Mesothelial cell of epicardium (in vitro differentiated cells): ENCODE results near the gene ERC2. TPM values are rescaled to one million over a fixed set of nuclear protein-coding genes. Genes with fewer than 3 reads are reported as not detected.

Source experiments
- DNase-seq, 2 experiments: peaks; one replicate each; pipeline ENCODE4 v3.0.0; 2021; ENCODE audit warnings: low spot score in 2 of 2; ENCODE audit not compliant: unreplicated experiment in 2 of 2
- H3K27ac Mint-ChIP-seq: 2 replicates; pipeline ENCODE4 v1.8.0; 2021; ENCODE audit warnings: mixed read lengths
- H3K27me3 Mint-ChIP-seq: 2 replicates; pipeline ENCODE4 v1.8.0; 2021; ENCODE audit warnings: low read depth, mixed read lengths
- H3K36me3 Mint-ChIP-seq: 2 replicates; pipeline ENCODE4 v1.8.0; 2021; ENCODE audit warnings: mixed read lengths
- H3K4me1 Mint-ChIP-seq: 2 replicates; pipeline ENCODE4 v1.8.0; 2021; ENCODE audit warnings: mixed read lengths
- H3K4me3 Mint-ChIP-seq: 2 replicates; pipeline ENCODE4 v1.8.0; 2021; ENCODE audit warnings: mild to moderate bottlenecking, moderate library complexity, mixed read lengths
- H3K9me3 Mint-ChIP-seq: 2 replicates; pipeline ENCODE4 v1.8.0; 2021; ENCODE audit warnings: mixed read lengths
- total RNA-seq: library from RNA; stranded (reverse); gene quantifications from 3 replicates; pipeline ENCODE4 v1.2.1, GENCODE V29; 2021
- TF ChIP-seq, protein P1 (sequence below): fragments of 200-600 bp; sonication (generic); IDR thresholded peaks from one replicate; pipeline ENCODE4 v1.5.0; 2021; ENCODE audit warnings: antibody characterized with exemption; ENCODE audit not compliant: unreplicated experiment

Gene ERC2
- total RNA-seq, 1 donor from 2014 or later, result 15.6 TPM

DNA sequence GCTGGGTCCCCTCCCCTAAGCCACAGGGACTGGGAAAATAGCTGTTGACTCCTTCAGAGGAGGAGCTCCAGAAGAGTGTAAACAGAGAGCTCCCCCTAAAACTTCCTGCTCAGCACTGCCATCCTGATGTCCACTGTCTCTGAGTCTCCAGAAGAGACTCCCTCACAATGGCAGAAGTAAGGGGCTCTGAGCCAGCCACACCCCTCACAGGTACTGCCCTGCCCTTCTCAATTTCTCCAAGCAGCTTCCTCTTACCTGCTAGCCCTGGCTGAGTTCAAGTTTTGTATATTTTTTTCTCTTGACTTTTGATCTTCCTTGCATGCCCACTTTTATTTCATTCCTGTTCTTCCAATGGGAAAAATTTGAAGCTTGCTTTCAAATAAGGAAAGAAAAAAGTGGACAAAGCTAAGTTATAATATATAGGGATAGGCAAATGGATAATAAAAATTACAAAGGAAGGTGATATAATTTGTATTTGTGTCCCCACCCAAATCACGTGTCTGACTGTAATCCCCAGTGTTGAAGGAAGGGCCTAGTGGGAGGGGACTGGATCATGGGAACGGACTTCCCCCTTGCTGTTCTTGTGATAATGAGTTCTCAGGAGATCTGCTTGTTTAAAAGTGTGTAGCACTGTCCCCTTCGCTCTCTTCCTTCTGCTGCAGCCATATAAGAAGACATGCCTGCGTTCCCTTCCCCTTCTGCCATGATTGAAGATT lies 539.0 kb downstream of the ERC2 start:
- TF ChIP-seq, protein P1, sequence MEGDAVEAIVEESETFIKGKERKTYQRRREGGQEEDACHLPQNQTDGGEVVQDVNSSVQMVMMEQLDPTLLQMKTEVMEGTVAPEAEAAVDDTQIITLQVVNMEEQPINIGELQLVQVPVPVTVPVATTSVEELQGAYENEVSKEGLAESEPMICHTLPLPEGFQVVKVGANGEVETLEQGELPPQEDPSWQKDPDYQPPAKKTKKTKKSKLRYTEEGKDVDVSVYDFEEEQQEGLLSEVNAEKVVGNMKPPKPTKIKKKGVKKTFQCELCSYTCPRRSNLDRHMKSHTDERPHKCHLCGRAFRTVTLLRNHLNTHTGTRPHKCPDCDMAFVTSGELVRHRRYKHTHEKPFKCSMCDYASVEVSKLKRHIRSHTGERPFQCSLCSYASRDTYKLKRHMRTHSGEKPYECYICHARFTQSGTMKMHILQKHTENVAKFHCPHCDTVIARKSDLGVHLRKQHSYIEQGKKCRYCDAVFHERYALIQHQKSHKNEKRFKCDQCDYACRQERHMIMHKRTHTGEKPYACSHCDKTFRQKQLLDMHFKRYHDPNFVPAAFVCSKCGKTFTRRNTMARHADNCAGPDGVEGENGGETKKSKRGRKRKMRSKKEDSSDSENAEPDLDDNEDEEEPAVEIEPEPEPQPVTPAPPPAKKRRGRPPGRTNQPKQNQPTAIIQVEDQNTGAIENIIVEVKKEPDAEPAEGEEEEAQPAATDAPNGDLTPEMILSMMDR, result no peak
- H3K36me3 Mint-ChIP-seq, result no peaks in the 10 kb centered on the region
- peaks cover 3% of the 10 kb centered on the region for H3K27me3 Mint-ChIP-seq
- no peak overlapping the region for H3K4me3 Mint-ChIP-seq
- H3K4me1 Mint-ChIP-seq, result peaks cover 13% of the 10 kb centered on the region
- H3K9me3 Mint-ChIP-seq, result peaks cover 9% of the 10 kb centered on the region
- DNase-seq, result no peak
- H3K27ac Mint-ChIP-seq, result no peak overlapping the region

DNA sequence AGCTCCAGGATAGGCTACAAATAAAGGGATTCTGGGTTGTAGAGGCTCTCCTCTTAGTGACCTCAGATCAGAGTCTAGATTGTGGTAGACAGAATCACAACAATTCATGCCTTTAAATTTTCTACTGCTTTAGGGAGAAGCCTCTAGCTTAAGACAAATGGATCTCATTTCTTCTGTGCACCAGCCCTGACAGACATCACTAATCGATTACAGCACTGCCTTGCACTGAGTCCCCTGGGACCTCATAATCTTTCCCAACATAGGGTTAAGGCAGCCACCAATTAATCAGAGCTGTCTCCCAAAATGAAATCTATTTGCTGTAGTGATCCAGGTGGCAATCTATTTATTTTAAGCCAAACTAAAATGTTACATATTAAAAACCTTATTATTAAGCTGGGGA lies 544.6 kb downstream of the ERC2 start:
- Mint-ChIP-seq H3K27me3 (no peaks in the 10 kb centered on the region), H3K9me3 (peaks cover 6% of the 10 kb centered on the region), H3K4me1 (peaks cover 4% of the 10 kb centered on the region), H3K36me3 (no peaks in the 10 kb centered on the region), H3K4me3 (no peak overlapping the region), H3K27ac (no peak overlapping the region)
- TF ChIP-seq, protein P1, result no peak
- no peak for DNase-seq

DNA sequence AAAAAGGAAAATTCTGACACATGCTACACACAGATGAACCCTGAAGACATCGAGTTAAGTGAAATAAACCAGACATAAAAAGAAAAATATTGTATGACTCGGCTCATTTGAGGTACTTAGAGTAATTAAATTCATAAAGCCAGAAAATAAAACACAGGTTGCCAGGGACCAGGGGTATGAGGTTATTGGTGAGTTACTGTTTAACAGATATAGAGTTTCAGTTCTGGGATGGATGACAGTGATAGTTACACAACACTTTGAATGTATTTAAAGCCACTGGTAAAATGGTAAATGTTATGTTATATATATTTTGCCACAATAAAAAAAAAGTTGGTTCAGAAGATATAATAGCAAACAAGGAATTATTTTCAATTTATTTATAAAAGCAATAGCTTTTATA lies 545.1 kb downstream of the ERC2 start:
- Mint-ChIP-seq H3K4me1 (peaks cover 7% of the 10 kb centered on the region), H3K27ac (no peak overlapping the region), H3K27me3 (no peaks in the 10 kb centered on the region), H3K36me3 (no peaks in the 10 kb centered on the region), H3K9me3 (peaks cover 2% of the 10 kb centered on the region), H3K4me3 (no peak overlapping the region)
- DNase-seq, result no peak
- TF ChIP-seq, protein P1, result no peak

DNA sequence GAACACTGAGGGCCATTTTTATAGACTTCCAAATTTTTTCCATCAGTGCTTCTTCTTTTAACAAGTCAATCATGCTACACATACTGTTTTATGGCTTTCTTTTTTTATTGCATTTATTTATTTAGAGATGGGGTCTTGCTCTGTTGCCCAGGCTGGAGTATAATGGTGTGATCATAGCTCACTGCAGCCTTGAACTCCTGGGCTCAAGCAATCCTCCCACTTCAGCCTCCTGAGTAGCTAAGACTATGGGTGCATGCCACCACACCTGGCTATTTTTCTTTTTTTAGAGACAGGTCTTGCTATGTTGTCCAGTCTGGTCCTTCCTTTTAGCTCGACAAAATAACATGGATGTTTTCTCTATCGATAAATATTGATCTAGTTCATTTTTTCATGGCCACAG lies 555.4 kb downstream of the ERC2 start:
- Mint-ChIP-seq H3K4me3 (no peak overlapping the region), H3K27ac (no peak overlapping the region), H3K27me3 (no peaks in the 10 kb centered on the region), H3K4me1 (peaks cover 25% of the 10 kb centered on the region), H3K9me3 (no peaks in the 10 kb centered on the region), H3K36me3 (no peaks in the 10 kb centered on the region)
- TF ChIP-seq, protein P1, result no peak
- no peak for DNase-seq

DNA sequence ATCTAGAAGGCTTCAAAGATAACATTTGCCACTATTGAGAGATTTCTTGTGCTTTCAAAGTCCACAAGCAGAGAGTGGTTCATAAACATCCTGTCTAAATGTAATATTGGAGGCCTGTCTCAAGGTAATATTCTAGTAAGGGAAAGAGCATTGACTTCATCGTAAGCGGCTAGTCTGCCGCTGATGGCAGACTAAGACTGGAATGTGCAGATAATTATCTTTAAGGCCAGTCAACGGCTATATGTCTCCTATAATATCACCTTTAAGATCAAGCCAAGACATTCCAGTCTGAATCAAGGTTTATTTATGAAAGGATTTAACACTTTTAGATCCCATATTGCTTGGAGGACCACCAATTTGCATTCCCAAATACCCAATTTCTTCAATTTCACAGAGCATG lies 557.0 kb downstream of the ERC2 start:
- TF ChIP-seq, protein P1, result no peak
- H3K4me1 Mint-ChIP-seq, result peaks cover 22% of the 10 kb centered on the region
- H3K27me3 Mint-ChIP-seq, result no peaks in the 10 kb centered on the region
- H3K9me3 Mint-ChIP-seq, result no peaks in the 10 kb centered on the region
- no peak overlapping the region for H3K4me3 Mint-ChIP-seq
- peak overlapping the region; percentile 70 for H3K27ac Mint-ChIP-seq
- H3K36me3 Mint-ChIP-seq, result no peaks in the 10 kb centered on the region
- DNase-seq, result no peak
